SU-DHL-6 (cell line): ENCODE results near the gene FXYD1.

ENCODE experiments used
- H2AFZ ChIP-seq: fragments of 200-600 bp; sonication (generic); 2 replicates; pipeline ENCODE4 v1.6.1; 2014; ENCODE audit warnings: low read depth, mild to moderate bottlenecking, moderate library complexity, mixed read lengths, antibody characterized with exemption, low read length; ENCODE audit not compliant: severe bottlenecking
- H3F3A ChIP-seq: fragments of 200-600 bp; shearing (Covaris generic); 2 replicates; pipeline ENCODE4 v1.6.0; 2016; ENCODE audit warnings: antibody characterized with exemption, mild to moderate bottlenecking; ENCODE audit not compliant: insufficient read depth
- H3K27ac ChIP-seq: fragments of 200-600 bp; sonication (generic); 2 replicates; pipeline ENCODE4 v1.5.1; 2016; ENCODE audit warnings: low read depth, mild to moderate bottlenecking, low read length, moderate library complexity, mixed read lengths
- H3K27me3 ChIP-seq: fragments of 200-600 bp; sonication (generic), shearing (Covaris generic); 2 replicates; pipeline ENCODE4 v1.6.0; 2014; ENCODE audit warnings: mild to moderate bottlenecking, low read length
- H3K36me3 ChIP-seq: fragments of 200-600 bp; sonication (generic); 2 replicates; pipeline ENCODE4 v1.6.1; 2014; ENCODE audit warnings: mild to moderate bottlenecking, low read length, mixed read lengths
- H3K4me2 ChIP-seq: fragments of 300-600, 200-600 bp; shearing (Covaris generic), sonication (generic); 2 replicates; pipeline ENCODE4 v1.6.0; 2014; ENCODE audit warnings: low read length, low read depth, mild to moderate bottlenecking; ENCODE audit not compliant: poor library complexity, severe bottlenecking
- H3K4me3 ChIP-seq: fragments of 200-600 bp; sonication (generic); 2 replicates; pipeline ENCODE4 v1.5.1; 2014; ENCODE audit warnings: antibody characterized with exemption, low read length, mild to moderate bottlenecking, mixed read lengths; ENCODE audit not compliant: insufficient read depth, poor library complexity, severe bottlenecking
- H3K79me2 ChIP-seq: fragments of 200-600 bp; sonication (generic); 2 replicates; pipeline ENCODE4 v1.6.1; 2014; ENCODE audit warnings: mild to moderate bottlenecking, low read length, moderate library complexity; ENCODE audit not compliant: insufficient read depth
- H3K9ac ChIP-seq: fragments of 200-600 bp; sonication (generic); 2 replicates; pipeline ENCODE4 v1.7.0; 2014; ENCODE audit warnings: mild to moderate bottlenecking, low read length
- H3K9me2 ChIP-seq: fragments of 200-600 bp; sonication (generic); replicated peaks from 2 replicates; pipeline ENCODE4 v1.6.1; 2014; ENCODE audit warnings: low read length; ENCODE audit not compliant: insufficient read depth
- H3K9me3 ChIP-seq: fragments of 200-600 bp; sonication (generic); 2 replicates; pipeline ENCODE4 v1.6.1; 2014; ENCODE audit warnings: low read length, mixed read lengths; ENCODE audit not compliant: insufficient read depth
- H4K20me1 ChIP-seq: fragments of 200-600 bp; sonication (generic); 2 replicates; pipeline ENCODE4 v1.6.1; 2014; ENCODE audit warnings: low read depth, mild to moderate bottlenecking, antibody characterized with exemption, low read length, moderate library complexity, mixed read lengths
- EZH2phosphoT487 ChIP-seq: fragments of 200-600 bp; sonication (generic), shearing (Covaris generic); conservative IDR thresholded peaks from 2 replicates; pipeline ENCODE4 v1.6.1; 2018; ENCODE audit warnings: mild to moderate bottlenecking, antibody characterized with exemption, low read length, moderate library complexity, mixed read lengths
- TF ChIP-seq, protein P1 (sequence below): fragments of 200-600 bp; sonication (generic); IDR thresholded peaks from one replicate; pipeline ENCODE4 v1.5.1; 2017; ENCODE audit warnings: antibody characterized with exemption, mild to moderate bottlenecking, low read length, moderate library complexity; ENCODE audit not compliant: insufficient read depth, poor library complexity, severe bottlenecking

Gene FXYD1

GRCh38 chr19:35118268-35119020 is 20.2 kb upstream of the FXYD1 start:
- TF ChIP-seq EZH2phosphoT487: no peak
- TF ChIP-seq, protein P1, sequence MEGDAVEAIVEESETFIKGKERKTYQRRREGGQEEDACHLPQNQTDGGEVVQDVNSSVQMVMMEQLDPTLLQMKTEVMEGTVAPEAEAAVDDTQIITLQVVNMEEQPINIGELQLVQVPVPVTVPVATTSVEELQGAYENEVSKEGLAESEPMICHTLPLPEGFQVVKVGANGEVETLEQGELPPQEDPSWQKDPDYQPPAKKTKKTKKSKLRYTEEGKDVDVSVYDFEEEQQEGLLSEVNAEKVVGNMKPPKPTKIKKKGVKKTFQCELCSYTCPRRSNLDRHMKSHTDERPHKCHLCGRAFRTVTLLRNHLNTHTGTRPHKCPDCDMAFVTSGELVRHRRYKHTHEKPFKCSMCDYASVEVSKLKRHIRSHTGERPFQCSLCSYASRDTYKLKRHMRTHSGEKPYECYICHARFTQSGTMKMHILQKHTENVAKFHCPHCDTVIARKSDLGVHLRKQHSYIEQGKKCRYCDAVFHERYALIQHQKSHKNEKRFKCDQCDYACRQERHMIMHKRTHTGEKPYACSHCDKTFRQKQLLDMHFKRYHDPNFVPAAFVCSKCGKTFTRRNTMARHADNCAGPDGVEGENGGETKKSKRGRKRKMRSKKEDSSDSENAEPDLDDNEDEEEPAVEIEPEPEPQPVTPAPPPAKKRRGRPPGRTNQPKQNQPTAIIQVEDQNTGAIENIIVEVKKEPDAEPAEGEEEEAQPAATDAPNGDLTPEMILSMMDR: no peak
- no peak overlapping the region for H2AFZ ChIP-seq
- H3K36me3 ChIP-seq: no peaks in the 10 kb centered on the region
- H3K4me2 ChIP-seq: no peak overlapping the region
- H3K9me2 ChIP-seq: no peaks in the 10 kb centered on the region
- no peak overlapping the region for H3K27ac ChIP-seq
- H3F3A ChIP-seq: no peaks in the 10 kb centered on the region
- H3K4me3 ChIP-seq: no peak overlapping the region
- no peaks in the 10 kb centered on the region for H3K79me2 ChIP-seq
- no peaks in the 10 kb centered on the region for H3K9me3 ChIP-seq
- H3K27me3 ChIP-seq: no peaks in the 10 kb centered on the region
- no peaks in the 10 kb centered on the region for H4K20me1 ChIP-seq
- no peak overlapping the region for H3K9ac ChIP-seq

DNA sequence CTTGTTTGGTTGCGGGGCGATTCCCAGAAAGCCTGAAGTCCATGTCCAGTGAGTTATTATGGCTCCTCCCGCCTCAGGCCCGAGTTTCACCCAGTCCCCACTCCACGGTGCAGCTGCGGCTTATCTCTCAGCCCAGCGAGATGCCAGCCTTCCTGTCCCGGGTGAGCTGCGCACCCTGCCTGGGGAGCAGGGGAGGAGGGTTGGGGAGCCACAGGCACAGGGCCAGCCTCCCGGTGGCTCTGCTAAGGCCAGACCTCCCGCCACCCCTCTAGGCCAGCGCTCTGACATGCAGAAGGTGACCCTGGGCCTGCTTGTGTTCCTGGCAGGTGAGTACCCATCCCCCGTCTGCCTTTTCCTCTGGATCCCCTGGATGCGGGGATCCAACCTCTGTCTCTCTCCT is 19.5 kb upstream of the FXYD1 start:
- Histone ChIP-seq H3K27me3 (no peaks in the 10 kb centered on the region), H3K79me2 (no peaks in the 10 kb centered on the region), H3K4me2 (no peak overlapping the region), H3K9ac (no peak overlapping the region), H3K9me2 (no peaks in the 10 kb centered on the region), H3K36me3 (no peaks in the 10 kb centered on the region), H3K27ac (no peak overlapping the region), H4K20me1 (no peaks in the 10 kb centered on the region), H3F3A (no peaks in the 10 kb centered on the region), H2AFZ (no peak overlapping the region), H3K4me3 (no peak overlapping the region), H3K9me3 (no peaks in the 10 kb centered on the region)
- TF ChIP-seq EZH2phosphoT487: no peak
- TF ChIP-seq, protein P1: no peak

GRCh38 chr19:35119578-35120155 is 19.0 kb upstream of the FXYD1 start:
- Histone ChIP-seq H3K9ac (no peak overlapping the region), H3K4me3 (no peak overlapping the region), H3K9me3 (no peaks in the 10 kb centered on the region), H3K79me2 (no peaks in the 10 kb centered on the region), H3K4me2 (no peak overlapping the region), H3K9me2 (no peaks in the 10 kb centered on the region), H4K20me1 (no peaks in the 10 kb centered on the region), H3K27ac (no peak overlapping the region), H3F3A (no peaks in the 10 kb centered on the region), H3K36me3 (no peaks in the 10 kb centered on the region), H3K27me3 (no peaks in the 10 kb centered on the region), H2AFZ (no peak overlapping the region)
- TF ChIP-seq, protein P1: no peak
- TF ChIP-seq EZH2phosphoT487: no peak
